ENCODE results near the gene TAF1C.

The TAF1C gene

GRCh38 chr16:84155771-84156170 lies 31.1 kb downstream of the TAF1C start:
- DNase-seq: no peak

GRCh38 chr16:84155226-84155625 lies 31.6 kb downstream of the TAF1C start:
- no peak for DNase-seq

- DNase-seq: no peak
These were observed 33.1 kb downstream of the TAF1C start for GRCh38 chr16:84153660-84154214.

- no peak for DNase-seq
These were observed 35.9 kb downstream of the TAF1C start for GRCh38 chr16:84150926-84151325.

- DNase-seq: peak; percentile 95
These were observed 41.8 kb downstream of the TAF1C start, which contains the start of the genes DNAAF1 and HSDL1 for GRCh38 chr16:84144859-84145639. Gene DNAAF1, plus strand, starts transcription at chr16:84145308. Its CDS starts 133 bp downstream, at chr16:84145441. Gene HSDL1, minus strand, starts transcription at chr16:84145177. Its CDS starts 13,856 bp downstream, at chr16:84131321.

GRCh38 chr16:84144209-84144858 lies 42.5 kb downstream of the TAF1C start:
- DNase-seq: peak; percentile 51

GRCh38 chr16:84143784-84144199 lies 43.1 kb downstream of the TAF1C start:
- no peak for DNase-seq

- DNase-seq: no peak
These were observed 43.8 kb downstream of the TAF1C start for GRCh38 chr16:84143081-84143480.

GRCh38 chr16:84141143-84141670 lies 45.6 kb downstream of the TAF1C start:
- no peak for DNase-seq

GRCh38 chr16:84139628-84140258 lies 47.1 kb downstream of the TAF1C start:
- DNase-seq: no peak

- no peak for DNase-seq
These were observed 47.8 kb downstream of the TAF1C start for GRCh38 chr16:84138824-84139627.

GRCh38 chr16:84138500-84138823 lies 48.4 kb downstream of the TAF1C start:
- DNase-seq: no peak

- no peak for DNase-seq
These were observed 49.0 kb downstream of the TAF1C start for GRCh38 chr16:84137769-84138357.

- no peak for DNase-seq
These were observed 49.6 kb downstream of the TAF1C start for GRCh38 chr16:84137287-84137686.

GRCh38 chr16:84136331-84137125 lies 50.3 kb downstream of the TAF1C start:
- no peak for DNase-seq

GRCh38 chr16:84132527-84133285 lies 54.2 kb downstream of the TAF1C start:
- no peak for DNase-seq

- DNase-seq: no peak
These were observed 55.7 kb downstream of the TAF1C start for GRCh38 chr16:84131117-84131516.
